SK-N-SH treated with all-trans-retinoic acid at 6 μM for 48 hours (cell line): ENCODE results near the gene ZSWIM8.

Experiments used
- ATAC-seq: fragments of 200-7000 bp; cut with Tn5 transposase; 3 replicates; pipeline ENCODE4 v1.9.1; 2020; ENCODE audit warnings: mild to moderate bottlenecking, moderate library complexity
- BACH2 ChIP-seq: fragments of 250-450 bp; sonication (Bioruptor Pico); IDR thresholded peaks from 2 replicates; pipeline ENCODE4 v1.9.0; 2021; ENCODE audit warnings: mild to moderate bottlenecking, borderline replicate concordance
- CREB5 ChIP-seq: fragments of 250-450 bp; sonication (Bioruptor Pico); IDR thresholded peaks from 2 replicates; pipeline ENCODE4 v1.5.1; 2020; ENCODE audit warnings: low read depth, mild to moderate bottlenecking, moderate library complexity
- CSDC2 ChIP-seq: fragments of 250-450 bp; sonication (Bioruptor Pico); IDR thresholded peaks from 2 replicates; pipeline ENCODE4 v1.5.0; 2020; ENCODE audit warnings: mild to moderate bottlenecking, moderate library complexity
- CSRNP3 ChIP-seq: fragments of 250-450 bp; sonication (Bioruptor Pico); IDR thresholded peaks from 2 replicates; pipeline ENCODE4 v1.5.1; 2021; ENCODE audit warnings: mild to moderate bottlenecking, moderate library complexity
- ESRRG ChIP-seq: fragments of 250-450 bp; sonication (Bioruptor Pico); IDR thresholded peaks from 2 replicates; pipeline ENCODE4 v1.6.1; 2021; ENCODE audit warnings: mild to moderate bottlenecking
- GLIS3 ChIP-seq: fragments of 250-450 bp; sonication (Bioruptor Pico); IDR thresholded peaks from 2 replicates; pipeline ENCODE4 v1.5.0; 2020; ENCODE audit warnings: mild to moderate bottlenecking, moderate library complexity
- ISL1 ChIP-seq: fragments of 250-450 bp; sonication (Bioruptor Pico); IDR thresholded peaks from 2 replicates; pipeline ENCODE4 v2.1.2; 2022; ENCODE audit warnings: mild to moderate bottlenecking, moderate library complexity
- PATZ1 ChIP-seq: fragments of 250-450 bp; sonication (Bioruptor Pico); IDR thresholded peaks from 2 replicates; pipeline ENCODE4 v1.8.0; 2020; ENCODE audit warnings: mild to moderate bottlenecking, moderate library complexity, borderline replicate concordance
- POU6F1 ChIP-seq: fragments of 250-450 bp; sonication (Bioruptor Pico); IDR thresholded peaks from 2 replicates; pipeline ENCODE4 v1.8.0; 2021; ENCODE audit warnings: low read depth, mild to moderate bottlenecking, moderate library complexity, borderline replicate concordance
- PPARA ChIP-seq: fragments of 250-450 bp; sonication (Bioruptor Pico); IDR thresholded peaks from 2 replicates; pipeline ENCODE4 v1.5.0; 2020; ENCODE audit warnings: mild to moderate bottlenecking, borderline replicate concordance
- RARB ChIP-seq: fragments of 250-450 bp; sonication (Bioruptor Pico); IDR thresholded peaks from 2 replicates; pipeline ENCODE4 v1.8.0; 2021; ENCODE audit warnings: mild to moderate bottlenecking, moderate library complexity
- SNAI2 ChIP-seq: fragments of 250-450 bp; sonication (Bioruptor Pico); IDR thresholded peaks from 2 replicates; pipeline ENCODE4 v1.5.0; 2020; ENCODE audit warnings: mild to moderate bottlenecking, moderate library complexity
- TCF4 ChIP-seq: fragments of 250-450 bp; sonication (Bioruptor Pico); IDR thresholded peaks from 2 replicates; pipeline ENCODE4 v1.8.0; 2021; ENCODE audit warnings: mild to moderate bottlenecking, moderate library complexity, borderline replicate concordance
- TOX ChIP-seq: fragments of 250-450 bp; sonication (Bioruptor Pico); IDR thresholded peaks from 2 replicates; pipeline ENCODE4 v1.8.0; 2021; ENCODE audit warnings: mild to moderate bottlenecking, moderate library complexity, borderline replicate concordance
- TSHZ2 ChIP-seq: fragments of 250-450 bp; sonication (Bioruptor Pico); IDR thresholded peaks from 2 replicates; pipeline ENCODE4 v1.5.0; 2020; ENCODE audit warnings: mild to moderate bottlenecking, moderate library complexity
- ZC3H10 ChIP-seq: fragments of 250-450 bp; sonication (Bioruptor Pico); IDR thresholded peaks from 2 replicates; pipeline ENCODE4 v1.5.1; 2021; ENCODE audit warnings: mild to moderate bottlenecking, moderate library complexity
- ZFP3 ChIP-seq: fragments of 250-450 bp; sonication (Bioruptor Pico); IDR thresholded peaks from 2 replicates; pipeline ENCODE4 v1.5.0; 2020; ENCODE audit warnings: mild to moderate bottlenecking, moderate library complexity
- ZFP30 ChIP-seq: fragments of 450-650 bp; formaldehyde crosslinking; IDR thresholded peaks from 2 replicates; pipeline ENCODE4 v1.5.0; 2022; ENCODE audit warnings: mild to moderate bottlenecking, moderate library complexity
- ZNF565 ChIP-seq: fragments of 450-650 bp; formaldehyde crosslinking; conservative IDR thresholded peaks from 2 replicates; pipeline ENCODE4 v1.5.0; 2020; ENCODE audit warnings: low read depth, mild to moderate bottlenecking, moderate library complexity
- ZNF8 ChIP-seq: fragments of 450-650 bp; formaldehyde crosslinking; IDR thresholded peaks from 2 replicates; pipeline ENCODE4 v1.5.0; 2020; ENCODE audit warnings: mild to moderate bottlenecking, moderate library complexity

Gene ZSWIM8

GRCh38 chr10:73771722-73772280 lies 13.6 kb upstream of the ZSWIM8 start:
- peak; percentile 34 for ATAC-seq
- TF ChIP-seq CREB5 (CRISPR knock-in tag), result no peak
- no peak for TF ChIP-seq BACH2 (CRISPR knock-in tag)
- TF ChIP-seq ZC3H10 (CRISPR knock-in tag), result no peak
- TF ChIP-seq POU6F1 (CRISPR knock-in tag), result no peak
- TF ChIP-seq CSDC2 (CRISPR knock-in tag), result no peak
- TF ChIP-seq PPARA (CRISPR knock-in tag), result no peak
- no peak for TF ChIP-seq GLIS3 (CRISPR knock-in tag)
- no peak for TF ChIP-seq ZFP3
- no peak for TF ChIP-seq ESRRG (CRISPR knock-in tag)
- TF ChIP-seq RARB, result no peak
- TF ChIP-seq ZFP30, result no peak
- no peak for TF ChIP-seq TOX (CRISPR knock-in tag)
- TF ChIP-seq SNAI2 (CRISPR knock-in tag), result no peak

- ATAC-seq, result peak; percentile 79
- TF ChIP-seq ISL1 (CRISPR knock-in tag), result no peak
- TF ChIP-seq ESRRG (CRISPR knock-in tag), result 0 out of 2 replicates have a peak, but pooled peaks have one; percentile 42
- 0 out of 2 replicates have a peak, but pooled peaks have one; percentile 26 for TF ChIP-seq CSDC2 (CRISPR knock-in tag)
- peak; percentile 38; the same call in 1 of the 2 replicates for TF ChIP-seq ZC3H10 (CRISPR knock-in tag)
- no peak for TF ChIP-seq PPARA (CRISPR knock-in tag)
- 0 out of 2 replicates have a peak, but pooled peaks have one; percentile 76 for TF ChIP-seq PATZ1 (CRISPR knock-in tag)
- TF ChIP-seq RARB, result peak; percentile 50; the same call in 1 of the 2 replicates
- TF ChIP-seq GLIS3 (CRISPR knock-in tag), result peak; percentile 97
- 0 out of 2 replicates have a peak, but pooled peaks have one; percentile 46 for TF ChIP-seq ZNF565
- no peak for TF ChIP-seq TCF4
- peak; percentile 65; the same call in 1 of the 2 replicates for TF ChIP-seq TSHZ2 (CRISPR knock-in tag)
- TF ChIP-seq, all 23 proteins: peak for 8
Observed at GRCh38 chr10:73772281-73773151, 12.9 kb upstream of the ZSWIM8 start.

- peak; percentile 34; the same call in 2 of the 3 replicates for ATAC-seq
- no peak for TF ChIP-seq CSDC2 (CRISPR knock-in tag)
- no peak for TF ChIP-seq POU6F1 (CRISPR knock-in tag)
- TF ChIP-seq CSRNP3 (CRISPR knock-in tag), result no peak
- TF ChIP-seq SNAI2 (CRISPR knock-in tag), result no peak
- TF ChIP-seq PATZ1 (CRISPR knock-in tag), result no peak
- TF ChIP-seq CREB5 (CRISPR knock-in tag), result no peak
- TF ChIP-seq ZNF8 (CRISPR knock-in tag), result no peak
Observed at GRCh38 chr10:73773152-73773879, 12.1 kb upstream of the ZSWIM8 start.
